ENCODE results near the gene CDC73.
"Not testable (repeated sequence)": the region's sequence is repeated elsewhere in the genome, so short reads cannot be mapped to it uniquely, and the experiment has no call there.

The CDC73 gene

GRCh38 chr1:193114485-193115095, 7.2 kb upstream of the CDC73 start:
- no peak for DNase-seq

- DNase-seq: no peak
These were observed 6.1 kb upstream of the CDC73 start for GRCh38 chr1:193115629-193116227.

- not testable (repeated sequence) for DNase-seq
These were observed 4.7 kb upstream of the CDC73 start for GRCh38 chr1:193117167-193117566.

- no peak for DNase-seq
These were observed 3.6 kb upstream of the CDC73 start for GRCh38 chr1:193118194-193118593.

GRCh38 chr1:193118803-193119730, 2.8 kb upstream of the CDC73 start:
- no peak for DNase-seq

GRCh38 chr1:193120604-193121166, 1.1 kb upstream of the CDC73 start:
- no peak for DNase-seq

- no peak for DNase-seq
These were observed 1.9 kb downstream of the CDC73 start for GRCh38 chr1:193123751-193124150.

- DNase-seq: no peak
These were observed 3.5 kb downstream of the CDC73 start for GRCh38 chr1:193125369-193125768.

- DNase-seq: no peak
These were observed 9.5 kb downstream of the CDC73 start for GRCh38 chr1:193131266-193131860.

- DNase-seq: no peak
These were observed 18.4 kb downstream of the CDC73 start for GRCh38 chr1:193140254-193140653.

GRCh38 chr1:193141804-193142203, 20.0 kb downstream of the CDC73 start:
- no peak for DNase-seq

- no peak for DNase-seq
These were observed 20.6 kb downstream of the CDC73 start for GRCh38 chr1:193142409-193142808.

GRCh38 chr1:193143285-193143684, 21.5 kb downstream of the CDC73 start:
- DNase-seq: no peak

GRCh38 chr1:193144361-193144938, 22.6 kb downstream of the CDC73 start:
- DNase-seq: no peak

GRCh38 chr1:193144999-193145398, 23.2 kb downstream of the CDC73 start:
- no peak for DNase-seq

GRCh38 chr1:193156117-193156821, 34.4 kb downstream of the CDC73 start:
- DNase-seq: no peak

- no peak for DNase-seq
These were observed 35.0 kb downstream of the CDC73 start for GRCh38 chr1:193156822-193157142.

- DNase-seq: no peak
These were observed 35.5 kb downstream of the CDC73 start for GRCh38 chr1:193157360-193157759.

GRCh38 chr1:193176113-193176512, 54.3 kb downstream of the CDC73 start:
- DNase-seq: no peak

- DNase-seq: no peak
These were observed 55.0 kb downstream of the CDC73 start for GRCh38 chr1:193176788-193177187.

GRCh38 chr1:193179094-193179493, 57.3 kb downstream of the CDC73 start:
- no peak for DNase-seq

- no peak for DNase-seq
These were observed 59.7 kb downstream of the CDC73 start for GRCh38 chr1:193181536-193181935.
